Measurements from ENCODE around the gene MTMR10.

The MTMR10 gene

GRCh38 chr15:30904812-30905211, 86.6 kb downstream of the MTMR10 start:
- no peaks in the 10 kb centered on the region for H3K4me1 ChIP-seq (ENCODE audit: control insufficient read depth in 2 of 2, insufficient read depth in 1 of 2, low read depth in 1 of 2, low read length in 2 of 2)
- H3K4me3 ChIP-seq (ENCODE audit: low read length in 2 of 2), result peak overlapping the region in 1 of 2 donors; percentile 80
- DNase-seq (ENCODE audit: low spot score), result no peak
- H3K4ac ChIP-seq (ENCODE audit: low read length), result no peak overlapping the region
- no peaks in the 10 kb centered on the region for H3K9me3 ChIP-seq (replicated peaks in 1 of 2; ENCODE audit: control insufficient read depth in 2 of 2, insufficient read depth in 1 of 2, low read depth in 1 of 2, low read length in 2 of 2)
- H2BK5ac ChIP-seq (ENCODE audit: low read length), result no peak overlapping the region
- H3K27me3 ChIP-seq (ENCODE audit: control insufficient read depth in 3 of 3, insufficient read depth in 3 of 3, low read depth in 1 of 3, low read length in 3 of 3), result no peaks in the 10 kb centered on the region
- H2AK5ac ChIP-seq (ENCODE audit: low read depth, low read length), result no peak overlapping the region
- no peak overlapping the region for H4K8ac ChIP-seq (ENCODE audit: low read depth, low read length)
- H4K91ac ChIP-seq (ENCODE audit: low read depth, low read length, poor library complexity), result no peak overlapping the region
- peaks cover 5 to 29% of the 10 kb centered on the region in 2 donors for H3K36me3 ChIP-seq (replicated peaks in 1 of 2; ENCODE audit: control insufficient read depth in 2 of 2, insufficient read depth in 2 of 2, low read length in 2 of 2)
- no peak overlapping the region for H2BK120ac ChIP-seq (ENCODE audit: low read depth, low read length)
- no peak overlapping the region for H2BK15ac ChIP-seq (ENCODE audit: low read length)
- no peak overlapping the region for H3K18ac ChIP-seq (ENCODE audit: low read length)
- H3K27ac ChIP-seq (replicated peaks; ENCODE audit: low read length), result no peak overlapping the region
- no peak overlapping the region for H3K4me2 ChIP-seq (ENCODE audit: insufficient read depth, low read length, poor library complexity, severe bottlenecking)
- no CpG with 5 or more reads among the region's 5 CpGs for WGBS, 2 donors (ENCODE audit: extremely low coverage in 2 of 2, insufficient read length in 2 of 2, insufficient replicate concordance in 1 of 2)
- H3K23ac ChIP-seq (ENCODE audit: low read depth, low read length, poor library complexity), result no peak overlapping the region
- H3K14ac ChIP-seq (ENCODE audit: low read length), result no peak overlapping the region
- H2AFZ ChIP-seq (ENCODE audit: low read length), result no peak overlapping the region
- no peak overlapping the region for H2BK12ac ChIP-seq (ENCODE audit: low read length)
- no peaks in the 10 kb centered on the region for H3K79me1 ChIP-seq (ENCODE audit: low read depth, low read length)
- no peak overlapping the region for H3K9ac ChIP-seq (ENCODE audit: low read depth, low read length, poor library complexity)

GRCh38 chr15:30903497-30904187, 87.8 kb downstream of the MTMR10 start, which contains the start of gene FAN1:
Gene FAN1, plus strand, starts transcription at chr15:30903915. Its CDS starts 749 bp downstream, at chr15:30904664.
- WGBS, 2 donors (ENCODE audit: extremely low coverage in 2 of 2, insufficient read length in 2 of 2, insufficient replicate concordance in 1 of 2), result no CpG with 5 or more reads among the region's 65 CpGs
- Histone ChIP-seq H2AFZ (ENCODE audit: low read length) (peak within 1 kb of the TSS; percentile 94), H3K9ac (ENCODE audit: low read depth, low read length, poor library complexity) (peak within 1 kb of the TSS; percentile 95)

GRCh38 chr15:30901889-30902288, 89.5 kb downstream of the MTMR10 start:
- H3K36me3 ChIP-seq (replicated peaks in 1 of 2; ENCODE audit: control insufficient read depth in 2 of 2, insufficient read depth in 2 of 2, low read length in 2 of 2), result peaks cover 0 to 8% of the 10 kb centered on the region in 2 donors
- no peak overlapping the region for H2BK12ac ChIP-seq (ENCODE audit: low read length)
- H3K9ac ChIP-seq (ENCODE audit: low read depth, low read length, poor library complexity), result no peak overlapping the region
- no peak overlapping the region for H3K14ac ChIP-seq (ENCODE audit: low read length)
- no peak overlapping the region for H3K4me2 ChIP-seq (ENCODE audit: insufficient read depth, low read length, poor library complexity, severe bottlenecking)
- H4K91ac ChIP-seq (ENCODE audit: low read depth, low read length, poor library complexity), result no peak overlapping the region
- H3K18ac ChIP-seq (ENCODE audit: low read length), result no peak overlapping the region
- no peak overlapping the region for H2BK120ac ChIP-seq (ENCODE audit: low read depth, low read length)
- no peaks in the 10 kb centered on the region for H3K79me1 ChIP-seq (ENCODE audit: low read depth, low read length)
- H3K23ac ChIP-seq (ENCODE audit: low read depth, low read length, poor library complexity), result no peak overlapping the region
- DNase-seq (ENCODE audit: low spot score), result no peak
- H3K27ac ChIP-seq (replicated peaks; ENCODE audit: low read length), result no peak overlapping the region
- WGBS, 2 donors (ENCODE audit: extremely low coverage in 2 of 2, insufficient read length in 2 of 2, insufficient replicate concordance in 1 of 2), result no CpG with 5 or more reads among the region's 1 CpG
- H3K9me3 ChIP-seq (replicated peaks in 1 of 2; ENCODE audit: control insufficient read depth in 2 of 2, insufficient read depth in 1 of 2, low read depth in 1 of 2, low read length in 2 of 2), result no peaks in the 10 kb centered on the region
- H2BK5ac ChIP-seq (ENCODE audit: low read length), result no peak overlapping the region
- H3K27me3 ChIP-seq (ENCODE audit: control insufficient read depth in 3 of 3, insufficient read depth in 3 of 3, low read depth in 1 of 3, low read length in 3 of 3), result no peaks in the 10 kb centered on the region
- H4K8ac ChIP-seq (ENCODE audit: low read depth, low read length), result no peak overlapping the region
- no peak overlapping the region for H2BK15ac ChIP-seq (ENCODE audit: low read length)
- H3K4me1 ChIP-seq (ENCODE audit: control insufficient read depth in 2 of 2, insufficient read depth in 1 of 2, low read depth in 1 of 2, low read length in 2 of 2), result no peaks in the 10 kb centered on the region
- no peak overlapping the region for H2AFZ ChIP-seq (ENCODE audit: low read length)
- H2AK5ac ChIP-seq (ENCODE audit: low read depth, low read length), result no peak overlapping the region
- no peak overlapping the region for H3K4me3 ChIP-seq (ENCODE audit: low read length in 2 of 2)
- H3K4ac ChIP-seq (ENCODE audit: low read length), result no peak overlapping the region

More at GRCh38 chr15:30903497-30904187, 87.8 kb downstream of the MTMR10 start, which contains the start of gene FAN1:
- Histone ChIP-seq H3K4me2 (ENCODE audit: insufficient read depth, low read length, poor library complexity, severe bottlenecking) (peak within 1 kb of the TSS; percentile 67), H3K36me3 (replicated peaks in 1 of 2; ENCODE audit: control insufficient read depth in 2 of 2, insufficient read depth in 2 of 2, low read length in 2 of 2) (peaks cover 0 to 17% of the 10 kb centered on the region in 2 donors), H4K91ac (ENCODE audit: low read depth, low read length, poor library complexity) (no peak within 1 kb of the TSS), H3K23ac (ENCODE audit: low read depth, low read length, poor library complexity) (peak within 1 kb of the TSS; percentile 96), H2BK15ac (ENCODE audit: low read length) (peak within 1 kb of the TSS; percentile 20), H2AK5ac (ENCODE audit: low read depth, low read length) (no peak within 1 kb of the TSS), H3K14ac (ENCODE audit: low read length) (no peak within 1 kb of the TSS), H3K4ac (ENCODE audit: low read length) (no peak within 1 kb of the TSS), H4K8ac (ENCODE audit: low read depth, low read length) (no peak within 1 kb of the TSS), H2BK12ac (ENCODE audit: low read length) (peak within 1 kb of the TSS; percentile 81), H3K27ac (replicated peaks; ENCODE audit: low read length) (peak within 1 kb of the TSS; percentile 82), H3K27me3 (ENCODE audit: control insufficient read depth in 3 of 3, insufficient read depth in 3 of 3, low read depth in 1 of 3, low read length in 3 of 3) (no peaks in the 10 kb centered on the region), H3K79me1 (ENCODE audit: low read depth, low read length) (no peaks in the 10 kb centered on the region), H3K9me3 (replicated peaks in 1 of 2; ENCODE audit: control insufficient read depth in 2 of 2, insufficient read depth in 1 of 2, low read depth in 1 of 2, low read length in 2 of 2) (no peaks in the 10 kb centered on the region), H2BK120ac (ENCODE audit: low read depth, low read length) (no peak within 1 kb of the TSS), H3K4me1 (ENCODE audit: control insufficient read depth in 2 of 2, insufficient read depth in 1 of 2, low read depth in 1 of 2, low read length in 2 of 2) (no peaks in the 10 kb centered on the region), H3K18ac (ENCODE audit: low read length) (peak within 1 kb of the TSS; percentile 97), H2BK5ac (ENCODE audit: low read length) (peak within 1 kb of the TSS; percentile 33), H3K4me3 (ENCODE audit: low read length in 2 of 2) (peak within 1 kb of the TSS; percentile 80 to 91)
- DNase-seq (ENCODE audit: low spot score), result peak; percentile 76

- Histone ChIP-seq H2BK5ac (ENCODE audit: low read length) (no peak overlapping the region), H2BK120ac (ENCODE audit: low read depth, low read length) (no peak overlapping the region), H3K4ac (ENCODE audit: low read length) (no peak overlapping the region), H3K4me2 (ENCODE audit: insufficient read depth, low read length, poor library complexity, severe bottlenecking) (no peak overlapping the region), H3K14ac (ENCODE audit: low read length) (no peak overlapping the region), H3K36me3 (replicated peaks in 1 of 2; ENCODE audit: control insufficient read depth in 2 of 2, insufficient read depth in 2 of 2, low read length in 2 of 2) (no peaks in the 10 kb centered on the region), H3K23ac (ENCODE audit: low read depth, low read length, poor library complexity) (no peak overlapping the region), H2AK5ac (ENCODE audit: low read depth, low read length) (no peak overlapping the region), H2BK12ac (ENCODE audit: low read length) (no peak overlapping the region), H3K9me3 (replicated peaks in 1 of 2; ENCODE audit: control insufficient read depth in 2 of 2, insufficient read depth in 1 of 2, low read depth in 1 of 2, low read length in 2 of 2) (no peaks in the 10 kb centered on the region), H3K27me3 (ENCODE audit: control insufficient read depth in 3 of 3, insufficient read depth in 3 of 3, low read depth in 1 of 3, low read length in 3 of 3) (no peaks in the 10 kb centered on the region), H4K91ac (ENCODE audit: low read depth, low read length, poor library complexity) (no peak overlapping the region), H4K8ac (ENCODE audit: low read depth, low read length) (no peak overlapping the region), H3K79me1 (ENCODE audit: low read depth, low read length) (no peaks in the 10 kb centered on the region), H3K4me3 (ENCODE audit: low read length in 2 of 2) (no peak overlapping the region), H3K9ac (ENCODE audit: low read depth, low read length, poor library complexity) (no peak overlapping the region), H3K4me1 (ENCODE audit: control insufficient read depth in 2 of 2, insufficient read depth in 1 of 2, low read depth in 1 of 2, low read length in 2 of 2) (peaks cover 0 to 8% of the 10 kb centered on the region in 2 donors), H2AFZ (ENCODE audit: low read length) (no peak overlapping the region), H2BK15ac (ENCODE audit: low read length) (no peak overlapping the region), H3K18ac (ENCODE audit: low read length) (no peak overlapping the region), H3K27ac (replicated peaks; ENCODE audit: low read length) (no peak overlapping the region)
- DNase-seq (ENCODE audit: low spot score), result no peak
- WGBS, 2 donors (ENCODE audit: extremely low coverage in 2 of 2, insufficient read length in 2 of 2, insufficient replicate concordance in 1 of 2), result no CpG with 5 or more reads among the region's 12 CpGs
These were observed 95.2 kb downstream of the MTMR10 start for GRCh38 chr15:30896211-30896606.

Measured in neuronal stem cell (in vitro differentiated cells).